AG20443 (cell line): ENCODE measurements around the gene PIP4P1.
A peak's percentile ranks its signal among the peaks of the same experiment; 100 is the strongest.
"Not testable (repeated sequence)": the region's sequence is repeated elsewhere in the genome, so short reads cannot be mapped to it uniquely, and the experiment has no call there.

Experiments used
- DNase-seq: peaks from one replicate; pipeline ENCODE4 v3.0.0; 2012; ENCODE audit warnings: low spot score, mixed read lengths

The PIP4P1 gene

GRCh38 chr14:20476776-20477175 lies 15.5 kb upstream of the PIP4P1 start:
- DNase-seq = no peak

GRCh38 chr14:20472536-20473169 lies 11.4 kb upstream of the PIP4P1 start:
- DNase-seq = no peak

- DNase-seq = no peak
Observed at GRCh38 chr14:20470603-20470901, 9.3 kb upstream of the PIP4P1 start.

GRCh38 chr14:20469890-20470602 lies 8.8 kb upstream of the PIP4P1 start:
- DNase-seq = peak; percentile 70

- DNase-seq = peak; percentile 97
Observed at GRCh38 chr14:20469242-20469889, 8.1 kb upstream of the PIP4P1 start, which contains the start of gene PNP. Gene PNP (plus strand): TSS chr14:20469406. CDS start chr14:20469525, 119 bp downstream.

- peak; percentile 25 for DNase-seq
Observed at GRCh38 chr14:20468764-20469241, 7.6 kb upstream of the PIP4P1 start.

- no peak for DNase-seq
Observed at GRCh38 chr14:20460458-20461224, 593 bp downstream of the PIP4P1 start.

- no peak for DNase-seq
Observed at GRCh38 chr14:20458031-20458789, 3.0 kb downstream of the PIP4P1 start.

GRCh38 chr14:20456971-20457370 lies 4.3 kb downstream of the PIP4P1 start:
- no peak for DNase-seq

GRCh38 chr14:20455355-20456300 lies 5.6 kb downstream of the PIP4P1 start:
- DNase-seq = peak; percentile 77

- DNase-seq = peak; percentile 97
Observed at GRCh38 chr14:20454516-20455354, 6.5 kb downstream of the PIP4P1 start, which contains the start of the genes APEX1 and OSGEP. Gene APEX1 (plus strand): TSS chr14:20455226. CDS start chr14:20455646, 420 bp downstream. Gene OSGEP (minus strand): TSS chr14:20454812. CDS start chr14:20454683, 129 bp downstream.

- not testable (repeated sequence) for DNase-seq
Observed at GRCh38 chr14:20452831-20453230, 8.4 kb downstream of the PIP4P1 start.

- DNase-seq = no peak
Observed at GRCh38 chr14:20446889-20447288, 14.3 kb downstream of the PIP4P1 start.

GRCh38 chr14:20443650-20444049 lies 17.6 kb downstream of the PIP4P1 start:
- not testable (repeated sequence) for DNase-seq

- no peak for DNase-seq
Observed at GRCh38 chr14:20441461-20441860, 19.8 kb downstream of the PIP4P1 start.

GRCh38 chr14:20440882-20441281 lies 20.4 kb downstream of the PIP4P1 start:
- no peak for DNase-seq

- DNase-seq = no peak
Observed at GRCh38 chr14:20440465-20440864, 20.8 kb downstream of the PIP4P1 start.

GRCh38 chr14:20438664-20439063 lies 22.6 kb downstream of the PIP4P1 start:
- no peak for DNase-seq

GRCh38 chr14:20436363-20436755 lies 24.9 kb downstream of the PIP4P1 start:
- DNase-seq = peak; percentile 57
